ENCODE data around the gene ZFYVE9.
"Not testable (repeated sequence)": the region's sequence is repeated elsewhere in the genome, so short reads cannot be mapped to it uniquely, and the experiment has no call there.

The ZFYVE9 gene

GRCh38 chr1:52158218-52158617, 16.3 kb downstream of the ZFYVE9 start:
- in situ Hi-C loops (cut with MboI; ENCODE audit: low sequenced_read_pairs) = no loop called here
- Histone ChIP-seq H3K27me3 (ENCODE audit: low read depth) (no peaks in the 10 kb centered on the region), H3K4me3 (no peak overlapping the region), H3K36me3 (replicated peaks) (no peaks in the 10 kb centered on the region), H3K4me1 (no peaks in the 10 kb centered on the region; the same call in none of the 2 replicates), H3K9me3 (no peaks in the 10 kb centered on the region)
- no peak for DNase-seq (ENCODE audit: low spot score in 2 of 2)

GRCh38 chr1:52159033-52159789, 17.3 kb downstream of the ZFYVE9 start:
- H3K36me3 ChIP-seq (replicated peaks) = no peaks in the 10 kb centered on the region
- no peaks in the 10 kb centered on the region for H3K27me3 ChIP-seq (ENCODE audit: low read depth)
- in situ Hi-C loops (cut with MboI; ENCODE audit: low sequenced_read_pairs) = no loop called here
- H3K4me3 ChIP-seq = no peak overlapping the region
- no peaks in the 10 kb centered on the region for H3K9me3 ChIP-seq
- no peaks in the 10 kb centered on the region; the same call in none of the 2 replicates for H3K4me1 ChIP-seq
- DNase-seq (ENCODE audit: low spot score in 2 of 2) = no peak

- in situ Hi-C loops (cut with MboI; ENCODE audit: low sequenced_read_pairs) = no loop called here
- Histone ChIP-seq H3K4me1 (no peaks in the 10 kb centered on the region; the same call in none of the 2 replicates), H3K36me3 (replicated peaks) (no peaks in the 10 kb centered on the region), H3K27me3 (ENCODE audit: low read depth) (no peaks in the 10 kb centered on the region), H3K9me3 (no peaks in the 10 kb centered on the region), H3K4me3 (no peak overlapping the region)
- no peak for DNase-seq (ENCODE audit: low spot score in 2 of 2)
Observed at GRCh38 chr1:52162947-52163346, 21.1 kb downstream of the ZFYVE9 start.

DNA sequence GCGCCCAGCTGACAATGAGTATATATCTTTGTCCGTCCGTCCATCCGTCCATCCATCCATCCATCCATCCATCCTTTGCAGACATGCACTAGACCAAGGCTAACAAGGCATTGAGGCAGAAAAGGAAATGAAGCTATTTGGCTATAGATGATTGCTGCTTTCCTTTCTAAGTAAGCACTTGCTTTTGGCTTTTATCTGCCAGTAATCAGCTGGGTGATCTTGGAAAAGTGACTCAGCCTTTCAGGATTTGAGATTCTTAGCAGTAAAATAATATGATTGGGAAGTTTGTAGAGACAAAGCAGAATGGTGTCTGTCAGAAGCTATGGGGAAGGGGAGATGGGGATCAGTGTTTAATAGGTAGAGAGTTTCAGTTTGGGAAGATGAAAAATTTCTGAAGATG, 22.7 kb downstream of the ZFYVE9 start:
- DNase-seq (ENCODE audit: low spot score in 2 of 2) = no peak
- no peaks in the 10 kb centered on the region for H3K27me3 ChIP-seq (ENCODE audit: low read depth)
- H3K9me3 ChIP-seq = 0 out of 2 replicates have a peak, but pooled peaks cover 3% of the 10 kb centered on the region
- H3K36me3 ChIP-seq (replicated peaks) = no peaks in the 10 kb centered on the region
- no peak overlapping the region for H3K4me3 ChIP-seq
- in situ Hi-C loops (cut with MboI; ENCODE audit: low sequenced_read_pairs) = no loop called here
- no peaks in the 10 kb centered on the region; the same call in 1 of the 2 replicates for H3K4me1 ChIP-seq

- Histone ChIP-seq H3K9me3 (peaks cover 7% of the 10 kb centered on the region; the same call in 1 of the 2 replicates), H3K4me1 (no peaks in the 10 kb centered on the region), H3K36me3 (replicated peaks) (no peaks in the 10 kb centered on the region), H3K4me3 (no peak overlapping the region), H3K27me3 (ENCODE audit: low read depth) (no peaks in the 10 kb centered on the region)
- no peak for DNase-seq (ENCODE audit: low spot score in 2 of 2)
- in situ Hi-C loops (cut with MboI; ENCODE audit: low sequenced_read_pairs) = no loop called here
Observed at GRCh38 chr1:52166996-52167753, 25.3 kb downstream of the ZFYVE9 start.

DNA sequence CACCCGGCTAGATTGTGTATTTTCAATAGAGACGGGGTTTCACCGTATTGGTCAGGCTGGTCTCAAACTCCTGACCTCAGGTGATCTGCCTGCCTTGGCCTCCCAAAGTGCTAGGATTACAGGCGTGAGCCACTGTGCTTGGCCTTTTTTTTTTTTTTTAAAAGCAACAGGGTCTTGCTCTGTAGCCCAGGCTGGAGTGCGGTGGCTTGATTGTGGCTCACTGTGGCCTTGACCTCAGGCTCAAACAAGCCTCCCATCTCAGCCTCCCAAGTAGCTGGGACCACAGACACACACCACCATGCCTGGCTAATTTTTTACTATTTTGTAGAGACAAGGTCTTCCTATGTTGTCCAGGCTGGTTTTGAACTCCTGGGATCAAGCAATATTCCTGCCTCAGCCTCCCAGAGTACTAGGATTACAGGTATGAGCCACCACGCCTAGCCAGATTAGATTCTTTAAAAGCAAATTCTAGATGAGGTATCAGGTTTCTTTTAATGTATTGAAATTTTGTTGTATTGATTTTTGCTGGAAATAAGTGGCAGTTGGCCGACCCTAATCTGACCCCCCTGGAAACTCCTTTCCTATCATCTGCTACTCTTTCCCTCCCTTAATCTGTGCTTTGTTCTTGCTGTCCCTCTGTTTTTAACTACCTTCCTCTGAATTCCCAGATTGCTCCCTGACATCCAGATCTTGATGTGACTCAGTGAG, 26.6 kb downstream of the ZFYVE9 start:
- in situ Hi-C loops (cut with MboI; ENCODE audit: low sequenced_read_pairs) = no loop called here
- no peaks in the 10 kb centered on the region for H3K36me3 ChIP-seq (replicated peaks)
- H3K4me3 ChIP-seq = no peak overlapping the region
- H3K4me1 ChIP-seq = no peaks in the 10 kb centered on the region
- H3K27me3 ChIP-seq (ENCODE audit: low read depth) = no peaks in the 10 kb centered on the region
- DNase-seq (ENCODE audit: low spot score in 2 of 2) = no peak
- H3K9me3 ChIP-seq = peaks cover 7% of the 10 kb centered on the region; the same call in 1 of the 2 replicates

- in situ Hi-C loops (cut with MboI; ENCODE audit: low sequenced_read_pairs); H3K4me1 ChIP-seq; H3K36me3 ChIP-seq (replicated peaks); H3K9me3 ChIP-seq; H3K4me3 ChIP-seq; H3K27me3 ChIP-seq (ENCODE audit: low read depth); DNase-seq (ENCODE audit: low spot score in 2 of 2): not testable (repeated sequence)
Observed at GRCh38 chr1:52171149-52171548, 29.3 kb downstream of the ZFYVE9 start.

DNA sequence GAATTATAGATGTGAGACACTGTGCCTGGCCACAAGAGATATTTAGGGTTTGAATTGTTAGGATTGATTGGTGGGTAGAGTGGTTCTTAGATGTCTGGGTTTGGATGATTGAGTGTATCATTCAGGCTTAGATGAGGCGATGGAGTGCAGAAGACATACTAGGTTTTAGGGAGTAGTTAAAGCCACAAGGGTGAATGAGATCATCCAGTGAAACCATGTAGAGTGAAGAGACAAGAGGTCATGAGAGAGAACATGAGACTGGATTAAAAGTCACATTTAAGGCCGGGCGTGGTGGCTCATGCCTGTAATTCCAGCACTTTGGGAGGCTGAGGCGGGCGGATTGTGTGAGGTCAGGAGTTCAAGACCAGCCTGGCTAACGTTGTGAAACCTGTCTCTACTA, 37.2 kb downstream of the ZFYVE9 start:
- H3K27me3 ChIP-seq (ENCODE audit: low read depth) = no peaks in the 10 kb centered on the region
- H3K4me1 ChIP-seq = peaks cover 23% of the 10 kb centered on the region
- H3K36me3 ChIP-seq (replicated peaks) = no peaks in the 10 kb centered on the region
- in situ Hi-C loops (cut with MboI; ENCODE audit: low sequenced_read_pairs) = no loop called here
- no peaks in the 10 kb centered on the region for H3K9me3 ChIP-seq
- no peak overlapping the region for H3K4me3 ChIP-seq
- DNase-seq (ENCODE audit: low spot score in 2 of 2) = no peak

- peaks cover 23% of the 10 kb centered on the region for H3K4me1 ChIP-seq
- H3K36me3 ChIP-seq (replicated peaks) = no peaks in the 10 kb centered on the region
- H3K4me3 ChIP-seq = no peak overlapping the region
- no peaks in the 10 kb centered on the region for H3K27me3 ChIP-seq (ENCODE audit: low read depth)
- in situ Hi-C loops (cut with MboI; ENCODE audit: low sequenced_read_pairs) = no loop called here
- no peaks in the 10 kb centered on the region for H3K9me3 ChIP-seq
- DNase-seq (ENCODE audit: low spot score in 2 of 2) = no peak
Observed at GRCh38 chr1:52180176-52180575, 38.3 kb downstream of the ZFYVE9 start.

DNA sequence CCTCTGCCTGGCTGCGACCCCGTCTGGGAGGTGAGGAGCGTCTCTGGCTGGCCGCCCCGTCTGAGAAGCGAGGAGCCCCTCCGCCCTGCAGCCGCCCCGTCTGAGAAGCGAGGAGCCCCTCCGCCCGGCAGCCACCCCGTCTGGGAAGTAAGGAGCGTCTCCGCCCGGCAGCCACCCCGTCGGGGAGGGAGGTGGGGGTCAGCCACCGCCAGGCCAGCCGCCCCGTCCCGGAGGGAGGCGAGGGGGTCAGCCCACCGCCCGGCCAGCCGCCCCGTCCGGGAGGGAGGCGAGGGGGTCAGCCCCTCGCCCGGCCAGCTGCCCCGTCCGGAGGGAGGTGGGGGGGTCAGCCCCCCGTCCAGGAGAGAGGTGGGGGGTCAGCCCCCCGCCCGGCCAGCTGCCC, 39.9 kb downstream of the ZFYVE9 start:
- H3K9me3 ChIP-seq; H3K27me3 ChIP-seq (ENCODE audit: low read depth); in situ Hi-C loops (cut with MboI; ENCODE audit: low sequenced_read_pairs); H3K4me3 ChIP-seq; H3K36me3 ChIP-seq (replicated peaks); DNase-seq (ENCODE audit: low spot score in 2 of 2): not testable (repeated sequence)
- peaks cover 13% of the 10 kb centered on the region for H3K4me1 ChIP-seq

- DNase-seq (ENCODE audit: low spot score in 2 of 2); H3K9me3 ChIP-seq; H3K36me3 ChIP-seq (replicated peaks); in situ Hi-C loops (cut with MboI; ENCODE audit: low sequenced_read_pairs); H3K27me3 ChIP-seq (ENCODE audit: low read depth); H3K4me3 ChIP-seq: not testable (repeated sequence)
- H3K4me1 ChIP-seq = peaks cover 12% of the 10 kb centered on the region
Observed at GRCh38 chr1:52182328-52182727, 40.4 kb downstream of the ZFYVE9 start.

GRCh38 chr1:52182874-52183400, 41.0 kb downstream of the ZFYVE9 start:
- H3K9me3 ChIP-seq = no peaks in the 10 kb centered on the region
- in situ Hi-C loops (cut with MboI; ENCODE audit: low sequenced_read_pairs) = no loop called here
- H3K4me1 ChIP-seq = peaks cover 12% of the 10 kb centered on the region
- DNase-seq (ENCODE audit: low spot score in 2 of 2) = no peak
- H3K4me3 ChIP-seq = no peak overlapping the region
- H3K27me3 ChIP-seq (ENCODE audit: low read depth) = no peaks in the 10 kb centered on the region
- H3K36me3 ChIP-seq (replicated peaks) = no peaks in the 10 kb centered on the region

- DNase-seq (ENCODE audit: low spot score in 2 of 2) = no peak
- no peaks in the 10 kb centered on the region for H3K36me3 ChIP-seq (replicated peaks)
- no peak overlapping the region for H3K4me3 ChIP-seq
- H3K4me1 ChIP-seq = peaks cover 7% of the 10 kb centered on the region
- in situ Hi-C loops (cut with MboI; ENCODE audit: low sequenced_read_pairs) = no loop called here
- H3K9me3 ChIP-seq = no peaks in the 10 kb centered on the region
- no peaks in the 10 kb centered on the region for H3K27me3 ChIP-seq (ENCODE audit: low read depth)
Observed at GRCh38 chr1:52186449-52186848, 44.6 kb downstream of the ZFYVE9 start.

Data from HAP-1 (cell line).